HG03196 (cell line): ENCODE results near the gene TMPRSS9.
"Not testable (repeated sequence)": the region's sequence is repeated elsewhere in the genome, so short reads cannot be mapped to it uniquely, and the experiment has no call there.

Source experiments
- ATAC-seq: cut with Tn5 transposase; IDR thresholded peaks from one replicate; pipeline ENCODE4 v1.9.1; 2021; ENCODE audit not compliant: unreplicated experiment

Gene TMPRSS9

GRCh38 chr19:2387367-2388288, 27.6 kb downstream of the TMPRSS9 start:
- no peak for ATAC-seq

GRCh38 chr19:2389594-2389993, 29.5 kb downstream of the TMPRSS9 start:
- ATAC-seq, result no peak

DNA sequence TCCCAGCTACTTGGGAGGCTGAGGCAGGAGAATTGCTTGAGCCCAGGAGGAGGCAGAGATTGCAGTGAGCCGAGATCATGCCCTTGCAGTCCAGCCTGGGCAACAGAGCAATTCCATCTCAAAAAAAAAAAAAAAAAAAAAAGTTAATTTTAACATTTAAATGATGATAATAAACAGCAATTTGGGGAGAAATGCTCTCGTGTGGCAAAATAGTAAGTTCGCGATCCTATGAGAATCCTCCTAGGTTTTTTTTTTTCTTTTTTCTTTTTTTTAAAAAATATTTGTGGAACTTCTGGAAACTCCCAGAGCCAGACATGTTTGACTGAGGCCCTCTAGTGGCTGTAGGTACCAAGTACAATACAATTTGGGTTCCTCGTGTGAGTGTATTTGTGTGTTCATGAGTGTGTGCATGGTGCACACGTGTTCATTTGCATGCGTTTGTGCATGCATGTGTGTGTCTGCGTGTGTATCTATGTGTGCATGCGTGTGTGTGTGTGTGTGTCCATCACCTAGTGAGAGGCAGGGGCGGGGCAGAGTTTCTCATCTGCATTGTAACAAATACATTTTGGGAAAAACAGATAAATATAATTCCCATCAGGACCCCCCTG, 31.2 kb downstream of the TMPRSS9 start:
- no peak for ATAC-seq

- no peak for ATAC-seq
Measured at GRCh38 chr19:2392366-2392765, 32.3 kb downstream of the TMPRSS9 start.

DNA sequence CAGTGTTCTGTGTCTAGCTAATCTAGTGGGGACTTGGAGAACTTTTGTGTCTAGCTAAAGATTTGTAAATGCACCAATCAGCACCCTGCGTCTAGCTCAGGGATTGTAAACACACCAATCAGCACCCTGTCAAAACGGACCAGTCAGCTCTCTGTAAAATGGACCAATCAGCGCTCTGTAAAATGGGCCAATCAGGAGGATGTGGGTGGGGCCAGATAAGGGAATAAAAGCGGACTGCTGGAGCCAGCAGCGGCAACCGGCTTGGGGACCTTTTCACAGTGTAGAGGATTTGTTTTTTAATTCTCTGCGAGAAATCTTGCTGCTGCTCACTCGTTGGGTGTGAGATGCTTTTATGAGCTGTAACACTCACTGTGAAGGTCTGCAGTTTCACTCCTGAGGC, 32.8 kb downstream of the TMPRSS9 start:
- ATAC-seq, result not testable (repeated sequence)

- no peak for ATAC-seq
Measured at GRCh38 chr19:2394054-2394441, 34.0 kb downstream of the TMPRSS9 start.

- ATAC-seq, result no peak
Measured at GRCh38 chr19:2394442-2395292, 34.6 kb downstream of the TMPRSS9 start.

DNA sequence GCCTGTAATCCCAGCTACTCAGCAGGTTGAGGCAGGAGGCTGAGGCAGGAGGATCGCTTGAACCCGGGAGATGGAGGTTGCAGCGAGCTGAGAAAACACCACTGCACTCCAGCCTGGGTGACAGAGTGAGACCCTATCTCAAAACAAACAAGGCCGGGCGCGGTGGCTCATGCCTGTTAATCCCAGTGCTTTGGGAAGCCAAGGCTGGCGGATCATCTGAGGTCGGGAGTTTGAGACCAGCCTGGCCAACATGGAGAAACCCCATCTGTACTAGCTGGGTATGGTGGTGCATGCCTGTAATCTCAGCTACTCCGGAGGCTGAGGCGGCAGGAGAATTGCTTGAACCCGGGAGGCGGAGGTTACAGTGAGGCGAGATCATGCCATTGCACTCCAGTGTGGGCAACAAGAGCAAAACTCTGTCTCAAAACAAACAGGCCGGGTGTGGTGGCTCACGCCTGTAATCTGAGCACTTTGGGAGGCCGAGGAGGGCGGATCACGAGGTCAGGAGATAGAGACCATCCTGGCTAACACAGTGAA, 35.3 kb downstream of the TMPRSS9 start:
- not testable (repeated sequence) for ATAC-seq

DNA sequence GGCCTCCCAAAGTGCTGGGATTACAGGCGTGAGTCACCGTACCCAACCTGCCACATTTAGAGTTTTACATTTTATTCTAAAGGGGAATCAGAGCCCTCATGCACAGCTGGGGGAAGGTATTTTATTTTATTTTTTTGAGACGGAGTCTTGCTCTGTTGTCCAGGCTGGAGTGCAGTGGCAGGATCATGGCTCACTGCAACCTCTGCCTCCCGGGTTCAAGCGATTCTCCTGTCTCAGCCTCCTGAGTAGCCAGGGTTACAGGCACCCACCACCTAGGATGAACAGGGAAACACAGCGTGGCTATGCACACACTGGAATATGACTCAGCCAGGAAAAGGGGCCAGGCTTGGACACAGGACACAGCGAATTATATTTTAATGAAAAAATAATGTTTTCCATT, 37.1 kb downstream of the TMPRSS9 start:
- not testable (repeated sequence) for ATAC-seq

- no peak for ATAC-seq
Measured at GRCh38 chr19:2398735-2399305, 38.8 kb downstream of the TMPRSS9 start.

GRCh38 chr19:2399582-2399981, 39.5 kb downstream of the TMPRSS9 start:
- no peak for ATAC-seq

DNA sequence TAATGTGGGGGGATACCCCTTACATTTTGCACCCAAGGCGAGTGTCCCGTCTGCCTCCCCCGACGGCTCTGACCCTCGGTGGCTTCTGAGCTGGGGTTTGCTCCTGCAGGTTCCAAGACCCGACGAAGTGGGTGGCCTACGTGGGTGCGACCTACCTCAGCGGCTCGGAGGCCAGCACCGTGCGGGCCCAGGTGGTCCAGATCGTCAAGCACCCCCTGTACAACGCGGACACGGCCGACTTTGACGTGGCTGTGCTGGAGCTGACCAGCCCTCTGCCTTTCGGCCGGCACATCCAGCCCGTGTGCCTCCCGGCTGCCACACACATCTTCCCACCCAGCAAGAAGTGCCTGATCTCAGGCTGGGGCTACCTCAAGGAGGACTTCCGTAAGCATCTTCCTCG, 48.2 kb downstream of the TMPRSS9 start:
- ATAC-seq, result no peak

DNA sequence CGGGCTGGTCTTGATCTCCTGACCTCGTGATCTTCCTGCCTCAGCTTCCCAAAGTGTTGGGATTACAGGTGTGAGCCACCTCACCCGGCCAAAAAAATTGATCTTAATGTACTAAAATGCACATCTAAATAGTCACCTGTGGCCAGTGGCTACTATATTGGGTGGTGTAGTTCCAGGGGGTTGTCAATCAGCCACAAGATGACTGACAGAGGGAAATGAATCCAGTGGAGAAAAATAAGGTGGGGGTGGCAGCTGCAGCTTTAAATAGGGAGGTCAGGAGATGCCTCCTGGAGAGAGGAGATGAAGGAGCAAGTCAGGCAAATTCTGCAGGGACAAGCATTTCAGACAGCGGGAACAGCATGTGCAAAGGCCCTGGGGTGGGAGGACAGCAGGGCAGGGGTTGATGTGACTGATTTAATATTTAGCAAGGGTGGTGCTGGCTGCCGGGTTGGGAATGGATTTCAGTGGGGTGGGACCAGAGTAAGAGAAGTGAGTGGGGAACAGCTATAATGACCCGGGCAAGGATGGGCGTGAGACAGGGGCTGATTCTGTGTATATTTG, 49.4 kb downstream of the TMPRSS9 start:
- ATAC-seq, result no peak

- ATAC-seq, result no peak
Measured at GRCh38 chr19:2410023-2410422, 50.0 kb downstream of the TMPRSS9 start.

- ATAC-seq, result no peak
Measured at GRCh38 chr19:2411709-2412108, 51.6 kb downstream of the TMPRSS9 start.

DNA sequence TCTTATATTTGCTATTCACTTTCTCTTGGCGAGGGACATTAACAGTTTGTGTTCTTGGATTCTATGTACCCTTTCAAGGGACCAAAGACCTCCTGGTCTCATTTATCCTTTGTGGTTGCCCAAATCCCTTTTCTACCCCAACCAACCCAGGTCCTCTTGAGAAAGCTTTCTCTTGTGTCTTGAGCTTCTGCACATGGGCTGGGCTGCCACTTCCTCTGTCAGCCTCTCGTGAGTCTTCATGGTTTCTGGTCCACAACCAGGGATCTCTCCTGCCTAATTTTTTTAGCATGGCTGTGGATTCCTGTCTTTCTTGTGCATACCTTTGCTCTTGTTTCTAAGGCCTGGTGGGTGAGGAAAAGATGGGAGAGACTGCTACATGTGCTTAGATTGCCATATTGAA, 52.4 kb downstream of the TMPRSS9 start:
- no peak for ATAC-seq

- ATAC-seq, result no peak
Measured at GRCh38 chr19:2413159-2413558, 53.1 kb downstream of the TMPRSS9 start.

DNA sequence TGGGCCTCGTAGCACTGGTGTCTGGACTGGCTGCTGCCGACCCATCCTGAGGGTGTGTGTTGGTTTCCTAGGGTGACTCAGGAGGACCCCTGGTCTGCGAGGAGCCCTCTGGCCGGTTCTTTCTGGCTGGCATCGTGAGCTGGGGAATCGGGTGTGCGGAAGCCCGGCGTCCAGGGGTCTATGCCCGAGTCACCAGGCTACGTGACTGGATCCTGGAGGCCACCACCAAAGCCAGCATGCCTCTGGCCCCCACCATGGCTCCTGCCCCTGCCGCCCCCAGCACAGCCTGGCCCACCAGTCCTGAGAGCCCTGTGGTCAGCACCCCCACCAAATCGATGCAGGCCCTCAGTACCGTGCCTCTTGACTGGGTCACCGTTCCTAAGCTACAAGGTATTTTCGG, 53.6 kb downstream of the TMPRSS9 start:
- no peak for ATAC-seq

DNA sequence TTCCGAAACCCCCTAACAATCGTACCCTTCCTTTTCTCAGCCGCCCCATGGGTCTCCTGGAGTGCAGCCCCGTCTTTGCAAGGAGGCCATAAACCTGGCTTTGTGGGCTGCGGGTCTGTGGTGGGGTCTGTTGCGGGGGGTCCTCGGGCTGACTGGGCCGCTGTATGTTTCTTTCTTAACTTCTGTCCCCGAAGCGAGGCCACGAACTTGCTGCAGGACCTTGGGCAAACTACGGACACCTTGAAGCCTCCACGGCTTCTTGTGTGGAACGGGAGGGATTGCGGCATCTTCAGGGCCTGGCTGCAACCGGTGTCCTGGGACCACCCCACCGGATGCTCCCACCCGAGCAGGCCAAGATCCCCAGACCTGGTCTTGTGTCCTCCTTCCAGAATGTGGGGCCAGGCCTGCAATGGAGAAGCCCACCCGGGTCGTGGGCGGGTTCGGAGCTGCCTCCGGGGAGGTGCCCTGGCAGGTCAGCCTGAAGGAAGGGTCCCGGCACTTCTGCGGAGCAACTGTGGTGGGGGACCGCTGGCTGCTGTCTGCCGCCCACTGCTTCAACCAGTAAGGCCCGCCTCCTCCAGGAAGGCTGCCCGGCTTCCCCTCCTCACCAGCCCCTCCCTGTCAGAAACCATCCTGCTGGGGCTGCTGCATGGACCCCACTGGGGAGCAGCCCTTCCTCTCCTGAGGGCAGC, 55.4 kb downstream of the TMPRSS9 start:
- no peak for ATAC-seq

GRCh38 chr19:2415973-2416319, 55.9 kb downstream of the TMPRSS9 start:
- no peak for ATAC-seq
